ENCODE results near the gene CRTAP.

The CRTAP gene

DNA sequence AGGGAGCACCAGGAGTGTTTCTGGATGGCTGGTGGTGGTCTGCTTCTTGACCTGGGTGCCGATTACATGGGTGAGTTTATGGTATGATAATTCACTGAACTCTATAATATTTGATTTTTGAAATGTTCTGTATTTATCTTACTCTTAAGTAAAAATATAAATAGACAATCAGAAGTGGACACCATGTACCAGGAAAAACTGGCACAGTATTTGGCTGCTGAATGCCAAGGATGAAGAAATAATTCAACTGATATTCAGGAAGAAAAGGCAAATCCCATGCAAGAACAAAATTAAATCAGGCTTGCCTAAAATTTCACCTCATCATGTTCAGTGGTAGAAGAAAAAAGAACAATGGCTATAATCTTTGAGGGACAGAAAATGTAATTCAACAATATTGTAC is 51.6 kb downstream of the CRTAP start:
- H3K4me3 ChIP-seq (ENCODE audit: low read length): no peak overlapping the region
- DNase-seq (ENCODE audit: low read depth): no peak
- no peak for TF ChIP-seq CTCF (conservative IDR thresholded peaks at IDR 0.05; ENCODE audit: low read depth, low read length)

GRCh38 chr3:33166095-33166494 is 52.3 kb downstream of the CRTAP start:
- no peak for DNase-seq (ENCODE audit: low read depth)
- no peak overlapping the region for H3K4me3 ChIP-seq (ENCODE audit: low read length)
- no peak for TF ChIP-seq CTCF (conservative IDR thresholded peaks at IDR 0.05; ENCODE audit: low read depth, low read length)

GRCh38 chr3:33167284-33167683 is 53.5 kb downstream of the CRTAP start:
- DNase-seq (ENCODE audit: low read depth): no peak
- no peak overlapping the region for H3K4me3 ChIP-seq (ENCODE audit: low read length)
- TF ChIP-seq CTCF (conservative IDR thresholded peaks at IDR 0.05; ENCODE audit: low read depth, low read length): no peak

- H3K4me3 ChIP-seq (ENCODE audit: low read length): no peak overlapping the region
- DNase-seq (ENCODE audit: low read depth): no peak
- TF ChIP-seq CTCF (conservative IDR thresholded peaks at IDR 0.05; ENCODE audit: low read depth, low read length): no peak
Measured at GRCh38 chr3:33167716-33168336, 54.0 kb downstream of the CRTAP start.

- no peak for DNase-seq (ENCODE audit: low read depth)
Measured at GRCh38 chr3:33170531-33170930, 56.7 kb downstream of the CRTAP start.

DNA sequence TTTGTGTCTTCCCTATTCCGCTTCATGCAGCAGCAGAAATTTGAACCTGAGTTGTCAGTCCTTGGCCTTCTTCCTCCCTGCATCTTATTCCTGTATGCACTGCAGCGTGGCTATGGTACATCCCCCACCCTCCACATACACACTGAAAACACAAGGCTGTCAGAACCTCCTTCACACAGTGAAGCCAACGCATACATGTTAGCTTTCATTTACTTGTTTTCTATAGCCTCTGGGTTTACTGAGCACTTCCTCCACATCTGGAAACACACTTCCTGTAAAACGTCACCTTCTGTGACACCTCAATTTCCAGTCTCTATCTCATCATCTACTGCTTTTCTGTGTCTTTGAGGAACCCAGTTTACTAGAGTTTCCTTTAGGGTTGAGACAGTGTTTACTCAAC is 57.8 kb downstream of the CRTAP start:
- no peak for DNase-seq (ENCODE audit: low read depth)

More at GRCh38 chr3:33170531-33170930, 56.7 kb downstream of the CRTAP start:
- TF ChIP-seq CTCF (conservative IDR thresholded peaks at IDR 0.05; ENCODE audit: low read depth, low read length): no peak
- no peak overlapping the region for H3K4me3 ChIP-seq (ENCODE audit: low read length)

More for the DNA sequence above, 57.8 kb downstream of the CRTAP start:
- TF ChIP-seq CTCF (conservative IDR thresholded peaks at IDR 0.05; ENCODE audit: low read depth, low read length): no peak
- H3K4me3 ChIP-seq (ENCODE audit: low read length): no peak overlapping the region
